ENCODE results near the gene KITLG.
"Not testable (repeated sequence)": the region's sequence is repeated elsewhere in the genome, so short reads cannot be mapped to it uniquely, and the experiment has no call there.

The KITLG gene

GRCh38 chr12:88496429-88496828 lies 83.8 kb downstream of the KITLG start:
- DNase-seq (ENCODE audit: low spot score): no peak

- DNase-seq (ENCODE audit: low spot score): no peak
Observed at GRCh38 chr12:88495031-88495430, 85.2 kb downstream of the KITLG start.

- DNase-seq (ENCODE audit: low spot score): no peak
Observed at GRCh38 chr12:88494520-88494919, 85.8 kb downstream of the KITLG start.

- peak; percentile 35 for DNase-seq (ENCODE audit: low spot score)
Observed at GRCh38 chr12:88493636-88494035, 86.6 kb downstream of the KITLG start.

GRCh38 chr12:88490425-88490824 lies 89.8 kb downstream of the KITLG start:
- DNase-seq (ENCODE audit: low spot score): no peak

- DNase-seq (ENCODE audit: low spot score): no peak
Observed at GRCh38 chr12:88472775-88473174, 107.5 kb downstream of the KITLG start.

GRCh38 chr12:88472248-88472647 lies 108.0 kb downstream of the KITLG start:
- no peak for DNase-seq (ENCODE audit: low spot score)

- DNase-seq (ENCODE audit: low spot score): peak; percentile 62
Observed at GRCh38 chr12:88471331-88472045, 108.8 kb downstream of the KITLG start.

- no peak for DNase-seq (ENCODE audit: low spot score)
Observed at GRCh38 chr12:88469154-88469553, 111.1 kb downstream of the KITLG start.

- DNase-seq (ENCODE audit: low spot score): peak; percentile 7
Observed at GRCh38 chr12:88468581-88468980, 111.7 kb downstream of the KITLG start.

- DNase-seq (ENCODE audit: low spot score): not testable (repeated sequence)
Observed at GRCh38 chr12:88466708-88467107, 113.6 kb downstream of the KITLG start.

GRCh38 chr12:88458327-88458726 lies 121.9 kb downstream of the KITLG start:
- no peak for DNase-seq (ENCODE audit: low spot score)

GRCh38 chr12:88453323-88453722 lies 126.9 kb downstream of the KITLG start:
- no peak for DNase-seq (ENCODE audit: low spot score)

GRCh38 chr12:88451205-88451604 lies 129.1 kb downstream of the KITLG start:
- no peak for DNase-seq (ENCODE audit: low spot score)

GRCh38 chr12:88450136-88450535 lies 130.1 kb downstream of the KITLG start:
- DNase-seq (ENCODE audit: low spot score): no peak

- no peak for DNase-seq (ENCODE audit: low spot score)
Observed at GRCh38 chr12:88448337-88448915, 131.8 kb downstream of the KITLG start.

- no peak for DNase-seq (ENCODE audit: low spot score)
Observed at GRCh38 chr12:88445705-88446394, 134.4 kb downstream of the KITLG start.

- DNase-seq (ENCODE audit: low spot score): no peak
Observed at GRCh38 chr12:88444481-88444880, 135.8 kb downstream of the KITLG start.

Data from GM03348 (cell line).